Measurements from ENCODE around the gene PLEKHB1.

PLEKHB1 gene

DNA sequence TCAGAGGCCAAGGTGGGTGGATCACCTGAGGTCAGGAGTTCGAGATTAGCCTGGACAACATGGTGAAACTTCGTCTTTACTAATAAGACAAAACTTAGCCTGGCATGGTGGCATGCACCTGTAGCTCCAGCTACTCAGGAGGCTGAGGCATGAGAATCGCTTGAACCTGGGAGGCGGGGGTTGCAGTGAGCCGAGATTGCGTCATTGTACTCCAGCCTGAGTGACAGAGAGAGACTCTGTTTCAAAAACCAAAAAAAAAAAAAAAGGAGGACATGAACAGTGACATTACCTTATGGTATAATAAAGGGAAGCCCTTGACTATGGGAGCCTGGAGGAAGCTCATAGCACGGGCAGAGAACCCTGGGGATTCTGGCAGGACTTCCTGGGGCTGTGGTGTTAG is 16.5 kb upstream of the PLEKHB1 start:
- no peak overlapping the region for H3K4me2 ChIP-seq (ENCODE audit: low read length)
- TF ChIP-seq, protein P1, sequence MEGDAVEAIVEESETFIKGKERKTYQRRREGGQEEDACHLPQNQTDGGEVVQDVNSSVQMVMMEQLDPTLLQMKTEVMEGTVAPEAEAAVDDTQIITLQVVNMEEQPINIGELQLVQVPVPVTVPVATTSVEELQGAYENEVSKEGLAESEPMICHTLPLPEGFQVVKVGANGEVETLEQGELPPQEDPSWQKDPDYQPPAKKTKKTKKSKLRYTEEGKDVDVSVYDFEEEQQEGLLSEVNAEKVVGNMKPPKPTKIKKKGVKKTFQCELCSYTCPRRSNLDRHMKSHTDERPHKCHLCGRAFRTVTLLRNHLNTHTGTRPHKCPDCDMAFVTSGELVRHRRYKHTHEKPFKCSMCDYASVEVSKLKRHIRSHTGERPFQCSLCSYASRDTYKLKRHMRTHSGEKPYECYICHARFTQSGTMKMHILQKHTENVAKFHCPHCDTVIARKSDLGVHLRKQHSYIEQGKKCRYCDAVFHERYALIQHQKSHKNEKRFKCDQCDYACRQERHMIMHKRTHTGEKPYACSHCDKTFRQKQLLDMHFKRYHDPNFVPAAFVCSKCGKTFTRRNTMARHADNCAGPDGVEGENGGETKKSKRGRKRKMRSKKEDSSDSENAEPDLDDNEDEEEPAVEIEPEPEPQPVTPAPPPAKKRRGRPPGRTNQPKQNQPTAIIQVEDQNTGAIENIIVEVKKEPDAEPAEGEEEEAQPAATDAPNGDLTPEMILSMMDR (IDR thresholded peaks at IDR 0.05; ENCODE audit: low read depth, low read length, poor library complexity, severe bottlenecking): no peak
- no peak for TF ChIP-seq EZH2phosphoT487 (IDR thresholded peaks at IDR 0.05; ENCODE audit: borderline replicate concordance, low read length)

DNA sequence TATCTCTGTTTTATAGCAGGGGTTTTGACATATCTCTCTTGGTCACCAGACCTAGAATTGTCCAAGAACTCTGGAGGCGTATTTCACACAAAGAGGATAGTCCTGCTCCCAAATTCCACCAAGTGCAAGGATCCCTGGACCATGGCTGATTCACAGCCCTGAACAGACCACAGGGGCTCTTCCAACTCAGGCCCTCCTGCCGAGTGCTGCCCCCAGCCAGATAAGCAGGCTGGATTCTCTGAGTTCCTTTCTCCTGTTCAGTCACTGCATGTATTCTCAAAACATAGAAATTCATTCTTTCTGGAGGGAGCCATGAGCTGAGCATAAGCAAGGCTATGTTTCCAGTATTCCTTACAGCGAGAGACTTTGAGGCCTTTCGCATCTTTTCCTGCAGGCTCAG is 13.4 kb upstream of the PLEKHB1 start:
- TF ChIP-seq, protein P1 (IDR thresholded peaks at IDR 0.05; ENCODE audit: low read depth, low read length, poor library complexity, severe bottlenecking): no peak
- TF ChIP-seq EZH2phosphoT487 (IDR thresholded peaks at IDR 0.05; ENCODE audit: borderline replicate concordance, low read length): no peak
- no peaks in the 10 kb centered on the region for H4K20me1 ChIP-seq (ENCODE audit: control insufficient read depth, insufficient read depth, low read depth, low read length)
- H3K9me3 ChIP-seq (ENCODE audit: control insufficient read depth, insufficient read depth, low read length): no peaks in the 10 kb centered on the region
- no peaks in the 10 kb centered on the region for H3K79me2 ChIP-seq (ENCODE audit: control insufficient read depth, low read length)
- no peaks in the 10 kb centered on the region for H3K4me1 ChIP-seq (ENCODE audit: control insufficient read depth, low read length)
- H3F3A ChIP-seq (ENCODE audit: control insufficient read depth, insufficient read depth): no peaks in the 10 kb centered on the region
- no peak overlapping the region for H3K27ac ChIP-seq (ENCODE audit: low read depth, low read length)
- no peak overlapping the region for H3K4me3 ChIP-seq (ENCODE audit: low read length)
- no peaks in the 10 kb centered on the region for H3K9me2 ChIP-seq (replicated peaks; ENCODE audit: control insufficient read depth, low read length)
- no peak overlapping the region for H3K4me2 ChIP-seq (ENCODE audit: low read length)
- H3K36me3 ChIP-seq (ENCODE audit: control insufficient read depth, low read length): no peaks in the 10 kb centered on the region
- H3K27me3 ChIP-seq (ENCODE audit: control insufficient read depth, low read length): no peaks in the 10 kb centered on the region; the same call in 1 of the 2 replicates

More for the DNA sequence above, 16.5 kb upstream of the PLEKHB1 start:
- H3K9me3 ChIP-seq (ENCODE audit: control insufficient read depth, insufficient read depth, low read length): no peaks in the 10 kb centered on the region
- peaks cover 4% of the 10 kb centered on the region for H3K4me1 ChIP-seq (ENCODE audit: control insufficient read depth, low read length)
- H3K9me2 ChIP-seq (replicated peaks; ENCODE audit: control insufficient read depth, low read length): no peaks in the 10 kb centered on the region
- no peak overlapping the region for H3K4me3 ChIP-seq (ENCODE audit: low read length)
- H3F3A ChIP-seq (ENCODE audit: control insufficient read depth, insufficient read depth): no peaks in the 10 kb centered on the region
- no peaks in the 10 kb centered on the region for H3K36me3 ChIP-seq (ENCODE audit: control insufficient read depth, low read length)
- peaks cover 6% of the 10 kb centered on the region for H3K27me3 ChIP-seq (ENCODE audit: control insufficient read depth, low read length)
- H3K79me2 ChIP-seq (ENCODE audit: control insufficient read depth, low read length): no peaks in the 10 kb centered on the region
- H4K20me1 ChIP-seq (ENCODE audit: control insufficient read depth, insufficient read depth, low read depth, low read length): no peaks in the 10 kb centered on the region
- no peak overlapping the region for H3K27ac ChIP-seq (ENCODE audit: low read depth, low read length)

DNA sequence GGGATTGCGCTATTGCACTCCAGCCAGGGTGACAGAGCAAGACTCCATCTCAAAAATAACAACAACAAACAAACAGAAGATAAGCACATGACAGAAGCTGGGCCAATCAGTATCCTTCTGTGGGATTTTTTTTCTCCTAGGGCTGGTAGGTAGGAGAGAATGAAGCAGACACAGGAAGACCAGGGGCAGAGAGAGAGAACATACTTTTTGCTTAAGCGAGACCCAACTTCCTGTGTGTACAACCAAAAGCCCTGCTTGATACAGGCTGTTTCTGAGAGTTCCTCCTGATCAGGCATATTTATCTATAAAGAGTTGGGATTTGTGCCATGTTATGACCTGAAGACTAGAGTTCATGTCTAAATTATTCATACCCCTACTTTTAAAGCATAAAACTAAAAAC is 12.4 kb upstream of the PLEKHB1 start:
- Histone ChIP-seq H3K27me3 (ENCODE audit: control insufficient read depth, low read length) (no peaks in the 10 kb centered on the region; the same call in 1 of the 2 replicates), H3K9me2 (replicated peaks; ENCODE audit: control insufficient read depth, low read length) (no peaks in the 10 kb centered on the region), H3K9me3 (ENCODE audit: control insufficient read depth, insufficient read depth, low read length) (no peaks in the 10 kb centered on the region), H3K4me1 (ENCODE audit: control insufficient read depth, low read length) (no peaks in the 10 kb centered on the region), H4K20me1 (ENCODE audit: control insufficient read depth, insufficient read depth, low read depth, low read length) (no peaks in the 10 kb centered on the region), H3F3A (ENCODE audit: control insufficient read depth, insufficient read depth) (no peaks in the 10 kb centered on the region), H3K36me3 (ENCODE audit: control insufficient read depth, low read length) (no peaks in the 10 kb centered on the region), H3K4me2 (ENCODE audit: low read length) (no peak overlapping the region), H3K27ac (ENCODE audit: low read depth, low read length) (no peak overlapping the region), H3K79me2 (ENCODE audit: control insufficient read depth, low read length) (no peaks in the 10 kb centered on the region), H3K4me3 (ENCODE audit: low read length) (no peak overlapping the region)
- no peak for TF ChIP-seq EZH2phosphoT487 (IDR thresholded peaks at IDR 0.05; ENCODE audit: borderline replicate concordance, low read length)
- TF ChIP-seq, protein P1 (IDR thresholded peaks at IDR 0.05; ENCODE audit: low read depth, low read length, poor library complexity, severe bottlenecking): no peak
